ENCODE results near the gene NHS.

Gene NHS

DNA sequence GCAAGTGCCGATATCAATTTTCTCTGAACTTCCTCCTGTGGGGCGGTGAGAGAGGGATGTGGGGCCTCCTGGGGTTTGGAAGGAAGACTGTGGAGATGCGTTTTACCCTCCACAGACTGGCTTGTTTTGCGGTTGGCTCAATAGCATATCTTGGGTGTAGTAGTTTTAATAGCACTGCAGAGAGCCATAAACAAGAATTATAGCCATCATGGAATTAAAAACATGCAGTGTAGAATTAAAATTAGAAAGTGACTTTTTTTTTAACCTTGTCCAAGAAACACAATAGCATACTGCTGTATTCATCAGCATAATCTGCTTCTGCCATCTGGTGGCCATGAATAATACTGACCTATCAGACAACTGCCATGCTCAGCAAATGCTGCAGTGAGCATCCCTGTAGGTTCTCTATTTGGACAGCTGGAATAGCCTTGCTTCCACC is 315.0 kb downstream of the NHS start:
- peak; percentile 14 for DNase-seq

DNA sequence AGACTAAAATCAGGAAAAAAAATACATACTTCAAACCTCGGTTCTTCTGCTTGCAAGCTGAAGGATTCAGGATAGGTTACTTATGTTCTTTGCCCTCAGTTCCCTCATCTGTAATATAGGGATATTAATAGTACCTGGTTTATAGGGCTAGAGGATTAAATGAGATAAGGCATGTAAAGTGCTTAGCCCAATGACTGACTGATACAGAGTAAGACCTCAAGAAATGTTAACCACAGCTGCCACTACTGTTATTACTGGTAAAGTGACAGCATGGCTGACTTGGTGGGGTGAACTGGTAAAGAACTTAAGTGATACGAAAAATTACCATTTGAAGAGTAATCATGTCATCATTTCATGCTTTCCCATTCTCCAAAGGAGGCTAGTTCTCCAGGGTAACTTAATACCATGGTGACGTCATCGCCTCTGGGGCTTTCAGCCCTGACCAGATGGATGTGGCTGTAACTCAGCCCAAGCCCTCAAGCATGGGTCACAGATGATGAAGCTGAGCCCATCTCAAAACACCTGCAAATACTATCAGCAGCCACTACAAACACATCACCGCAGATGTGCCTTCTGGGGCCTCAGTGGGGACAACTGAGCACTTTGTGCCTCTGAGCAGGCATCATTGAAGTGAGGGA is 317.8 kb downstream of the NHS start:
- DNase-seq: no peak

DNA sequence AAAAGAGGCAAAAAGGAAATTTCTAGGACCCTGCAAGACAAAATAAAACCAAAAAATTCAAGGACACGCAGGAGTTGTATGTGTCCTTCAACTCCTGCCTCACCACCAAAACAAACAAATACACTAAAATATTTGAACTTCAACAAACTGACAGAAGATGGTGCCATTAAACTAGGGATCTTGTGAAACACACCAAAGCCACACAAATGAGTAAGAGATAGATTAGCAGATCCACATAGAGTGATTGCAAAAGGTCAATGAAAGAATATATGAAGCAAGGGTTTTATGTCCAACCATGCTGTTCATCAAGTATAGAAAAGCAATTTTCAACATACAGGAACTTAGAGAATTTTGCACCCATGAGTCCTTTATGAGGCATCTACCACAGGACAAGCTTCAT is 322.2 kb downstream of the NHS start:
- DNase-seq: no peak

DNA sequence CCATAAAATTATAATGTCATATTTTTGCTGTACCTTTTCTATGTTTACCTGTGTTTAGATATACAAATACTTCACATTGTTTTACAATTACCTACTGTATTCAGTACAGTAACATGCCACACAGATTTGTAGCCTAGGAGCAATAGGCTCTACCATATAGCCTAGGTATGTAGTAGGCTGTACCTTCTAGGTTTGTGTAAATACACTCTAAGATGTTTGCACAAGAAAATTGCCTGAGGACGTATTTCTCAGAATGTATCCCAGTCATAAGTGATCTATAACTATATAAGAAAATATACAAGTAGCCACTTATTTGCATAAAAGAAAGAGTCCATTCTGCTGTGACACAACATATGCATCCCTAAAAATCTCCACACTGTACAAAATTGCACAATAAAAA is 326.0 kb downstream of the NHS start:
- DNase-seq: no peak

DNA sequence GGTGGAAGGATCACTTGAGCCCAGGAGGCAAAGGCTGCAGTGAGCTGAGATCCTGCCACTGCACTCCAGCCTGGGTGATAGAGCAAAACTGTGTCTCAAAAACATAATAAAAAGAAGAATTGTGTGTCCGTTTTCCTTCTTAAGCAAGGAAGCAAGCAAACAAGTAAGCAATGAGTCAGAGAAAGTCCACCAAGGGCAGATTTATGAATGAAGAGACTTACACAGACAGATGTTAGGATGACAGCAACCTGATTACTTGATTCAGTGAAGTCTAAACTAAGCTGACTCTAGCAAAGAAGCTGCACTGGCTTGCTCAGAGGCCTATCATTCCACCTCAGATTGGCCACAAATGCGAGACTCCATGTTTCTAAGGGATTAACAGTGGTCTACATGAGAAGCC is 328.2 kb downstream of the NHS start:
- no peak for DNase-seq

DNA sequence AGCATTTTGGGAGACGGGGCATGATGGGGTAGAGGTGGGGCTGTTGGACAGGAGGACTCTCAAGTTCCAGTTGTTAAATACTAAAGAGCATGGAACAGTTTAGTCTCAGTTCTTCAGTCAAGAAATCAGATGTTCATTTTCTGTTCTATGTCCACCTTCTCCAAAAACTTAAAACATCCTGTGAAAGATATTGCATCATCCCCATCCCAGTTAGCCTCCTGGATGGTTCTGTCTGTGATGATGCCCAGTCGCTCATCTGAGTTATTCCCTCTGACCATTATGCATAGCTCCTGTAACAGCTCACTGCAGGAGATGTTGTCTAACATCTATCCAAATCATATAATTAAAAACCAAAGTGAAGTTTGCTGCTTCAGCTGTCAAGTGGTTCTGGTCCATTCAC is 330.2 kb downstream of the NHS start:
- no peak for DNase-seq

DNA sequence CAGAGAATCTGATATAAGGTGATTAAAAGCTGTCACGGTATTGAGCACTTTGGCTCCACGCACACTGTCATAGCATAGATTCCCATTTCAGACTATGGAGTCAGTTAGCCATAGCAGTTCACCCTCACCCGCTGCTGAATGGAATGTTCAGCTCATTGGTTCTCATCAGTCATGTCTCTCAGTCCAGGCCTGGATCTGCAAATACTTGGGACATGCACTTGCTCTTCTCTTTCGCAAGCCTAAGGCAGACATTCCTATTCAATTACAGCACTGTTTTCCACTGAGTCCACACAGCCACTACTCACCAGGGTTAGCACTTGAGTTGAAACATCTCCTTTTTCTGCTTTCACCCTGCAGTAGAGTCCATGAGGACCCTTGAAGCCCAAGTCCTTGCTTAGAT is 331.7 kb downstream of the NHS start:
- DNase-seq: no peak

DNA sequence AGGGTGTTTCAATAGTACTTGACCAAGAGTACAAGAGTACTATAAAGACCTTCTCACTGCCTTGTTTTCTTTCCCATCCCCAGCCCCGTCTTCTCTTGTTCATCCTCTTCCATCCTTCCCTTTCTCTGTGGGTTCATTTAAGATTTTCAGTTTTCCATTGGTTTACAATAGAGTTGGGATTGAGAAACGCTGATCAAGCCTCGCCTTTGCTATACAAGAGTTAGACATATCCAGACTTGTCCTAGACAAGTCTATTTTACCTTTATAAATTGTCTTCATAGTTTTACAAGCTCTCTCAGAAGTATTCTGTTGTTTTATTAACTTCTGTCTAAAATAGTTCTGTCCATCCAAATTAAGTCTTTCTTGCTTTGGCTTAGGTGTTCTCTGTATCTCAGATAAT is 332.7 kb downstream of the NHS start:
- no peak for DNase-seq

DNA sequence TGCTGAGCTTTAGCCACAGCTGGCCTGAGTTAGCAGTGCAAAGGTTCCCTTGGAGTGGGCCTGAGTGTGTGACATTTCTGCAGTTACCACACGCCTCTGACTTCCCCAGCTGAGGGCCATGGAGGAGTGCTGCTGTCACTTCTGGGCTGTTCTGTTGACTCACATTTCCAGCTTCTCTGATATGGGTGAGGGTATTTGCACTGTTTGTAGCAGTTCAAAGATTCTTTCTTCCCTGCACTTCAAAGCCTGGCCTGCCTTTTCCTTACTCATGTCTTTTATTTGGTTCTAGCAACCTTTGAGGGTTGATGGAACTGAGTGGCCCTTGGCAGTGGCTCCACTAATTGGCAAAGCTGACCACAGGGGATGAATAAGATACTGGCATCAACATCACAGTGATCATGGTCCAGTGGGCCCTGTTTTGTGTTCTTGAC is 335.9 kb downstream of the NHS start:
- DNase-seq: no peak

DNA sequence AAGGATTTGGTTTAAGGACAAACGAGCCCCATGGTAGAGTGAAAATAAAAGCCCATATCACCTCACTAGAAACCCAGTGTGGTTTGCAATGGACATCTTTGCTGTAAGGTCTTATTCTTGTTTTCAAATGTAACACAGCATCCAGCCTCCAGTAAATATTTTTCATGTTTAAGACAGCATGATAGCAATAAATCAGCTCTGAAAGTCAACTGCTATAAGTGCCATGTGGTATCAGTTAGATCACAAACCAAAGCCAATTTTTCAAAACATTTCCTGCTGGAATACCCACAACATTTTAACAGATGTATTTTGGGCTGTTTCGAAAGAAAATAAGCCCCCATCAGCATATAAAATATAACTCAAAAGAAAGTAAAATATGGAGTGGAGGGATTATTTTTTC is 338.3 kb downstream of the NHS start:
- no peak for DNase-seq

DNA sequence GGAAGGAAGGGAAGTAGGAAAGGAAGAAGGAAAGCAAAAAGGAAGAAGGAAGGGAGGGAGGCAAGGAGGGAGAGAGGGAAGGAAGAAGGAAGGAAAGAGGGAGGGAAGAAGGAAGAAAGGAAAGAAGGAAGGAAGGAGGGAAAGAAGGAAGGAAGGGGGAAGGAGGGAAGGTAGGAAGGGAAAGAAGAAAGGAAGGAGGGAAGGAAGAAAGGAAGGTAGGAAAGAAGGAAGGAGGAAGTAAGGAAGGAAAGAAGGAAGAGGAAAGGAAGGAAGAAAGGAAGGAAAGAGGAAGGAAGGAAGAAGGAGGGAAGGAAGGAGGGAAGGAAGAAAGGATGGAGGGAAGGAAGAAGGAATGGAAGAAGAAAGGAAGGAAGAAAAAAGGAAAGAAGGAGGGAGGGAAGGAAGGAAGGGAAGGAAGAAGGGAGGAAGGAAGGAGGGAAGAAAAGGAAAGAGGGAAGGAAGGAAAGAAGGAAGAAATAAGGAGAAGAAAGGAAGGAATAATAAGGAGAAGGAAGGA is 343.7 kb downstream of the NHS start:
- no peak for DNase-seq

DNA sequence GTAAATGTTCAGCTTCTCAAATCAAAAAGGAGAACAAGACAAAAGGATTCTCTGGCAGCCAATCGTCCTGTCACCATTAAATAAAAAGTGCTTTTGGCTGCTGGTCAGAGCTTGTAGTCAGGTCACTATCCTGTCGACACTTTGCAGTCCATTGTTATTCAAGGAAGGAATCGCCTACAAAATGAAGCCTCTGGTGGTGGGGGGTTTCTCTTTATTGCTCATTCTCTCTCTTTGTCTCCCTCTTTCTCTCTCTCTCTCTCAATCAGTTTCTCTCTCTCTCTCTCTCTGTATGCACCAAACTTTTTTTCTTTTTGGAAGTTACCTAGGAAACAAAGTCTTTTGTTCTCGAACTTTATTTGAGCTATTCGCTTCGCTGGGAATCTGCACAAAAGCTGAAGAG is 344.7 kb downstream of the NHS start:
- DNase-seq: no peak

DNA sequence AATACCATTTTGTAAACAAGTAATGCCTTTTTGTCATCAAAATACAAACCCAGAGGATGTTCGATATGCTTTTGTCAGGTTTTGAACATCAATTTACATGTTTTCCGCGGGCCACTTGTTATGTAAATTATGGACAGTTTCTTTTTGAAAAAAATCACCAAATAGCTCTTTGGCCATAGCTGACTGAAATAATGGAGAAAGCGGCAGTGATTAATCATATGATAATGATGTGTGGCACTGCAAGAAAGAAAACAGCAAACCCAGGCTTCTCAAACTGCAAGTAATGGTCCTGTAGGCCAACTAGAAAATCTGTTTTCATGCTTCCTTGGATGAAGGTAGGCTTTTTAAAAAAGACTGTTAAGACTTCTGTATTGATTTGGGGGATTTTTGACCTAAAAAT is 346.7 kb downstream of the NHS start:
- DNase-seq: no peak

DNA sequence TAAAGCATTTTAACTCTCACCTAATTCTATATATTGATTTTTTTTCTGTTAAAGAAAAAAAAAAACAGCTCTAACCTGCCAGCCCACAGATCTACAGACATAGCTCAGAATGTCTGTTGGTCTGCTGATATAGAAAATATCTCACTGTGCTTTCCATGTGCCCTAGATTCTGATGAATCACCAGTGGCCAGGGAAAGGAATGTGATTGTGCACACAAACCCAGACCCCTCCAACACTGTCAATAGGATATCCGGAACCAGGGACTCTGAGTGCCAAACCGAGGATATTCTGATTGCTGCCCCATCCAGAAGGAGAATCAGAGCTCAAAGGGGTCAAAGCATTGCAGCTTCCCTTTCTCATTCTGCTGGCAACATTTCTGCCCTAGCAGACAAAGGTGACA is 350.2 kb downstream of the NHS start:
- DNase-seq: no peak

DNA sequence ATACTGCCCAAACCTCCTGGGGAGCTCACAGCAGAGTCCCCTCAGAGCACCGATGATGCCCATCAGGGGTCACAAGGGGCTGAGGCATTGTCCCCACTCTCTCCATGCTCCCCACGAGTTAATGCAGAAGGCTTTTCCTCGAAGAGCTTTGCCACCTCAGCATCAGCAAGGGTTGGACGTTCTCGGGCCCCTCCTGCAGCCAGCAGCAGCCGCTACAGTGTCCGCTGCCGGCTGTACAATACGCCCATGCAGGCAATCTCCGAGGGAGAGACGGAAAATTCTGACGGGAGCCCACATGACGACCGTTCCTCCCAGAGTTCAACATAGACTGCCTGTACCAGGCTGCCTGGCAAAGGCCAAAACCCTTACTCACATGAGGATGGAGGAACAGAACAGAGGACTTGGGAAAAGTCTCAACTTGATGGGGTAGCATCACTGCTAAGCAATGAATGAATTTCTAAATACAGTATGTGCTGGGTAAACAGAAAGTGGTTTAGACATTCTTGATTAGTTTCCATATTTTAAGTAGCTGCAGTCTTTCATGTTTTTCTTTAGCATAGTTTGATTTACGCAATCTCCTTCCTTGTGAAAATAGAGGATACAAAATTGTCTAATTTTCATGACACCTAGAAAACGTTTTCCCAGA is 357.3 kb downstream of the NHS start:
- no peak for DNase-seq

DNA sequence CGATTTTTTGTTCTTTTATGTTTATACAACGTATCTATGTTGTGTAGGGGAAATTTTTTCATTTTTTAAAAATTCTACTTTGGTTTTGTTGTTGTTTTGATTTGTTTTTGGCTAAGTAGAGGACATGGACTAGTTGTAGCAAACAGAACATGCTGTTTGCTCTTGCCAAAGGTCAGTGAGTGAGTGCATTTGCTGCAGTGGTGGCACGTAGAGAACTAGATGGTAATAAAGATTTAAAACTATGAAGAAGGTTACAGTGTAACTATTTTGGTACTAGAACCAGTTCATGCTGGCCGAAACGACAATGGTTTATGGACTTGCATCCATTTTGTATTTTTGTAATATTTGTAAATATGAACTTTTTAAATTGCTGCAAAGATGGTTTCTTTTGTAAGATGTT is 360.4 kb downstream of the NHS start:
- DNase-seq: no peak

DNA sequence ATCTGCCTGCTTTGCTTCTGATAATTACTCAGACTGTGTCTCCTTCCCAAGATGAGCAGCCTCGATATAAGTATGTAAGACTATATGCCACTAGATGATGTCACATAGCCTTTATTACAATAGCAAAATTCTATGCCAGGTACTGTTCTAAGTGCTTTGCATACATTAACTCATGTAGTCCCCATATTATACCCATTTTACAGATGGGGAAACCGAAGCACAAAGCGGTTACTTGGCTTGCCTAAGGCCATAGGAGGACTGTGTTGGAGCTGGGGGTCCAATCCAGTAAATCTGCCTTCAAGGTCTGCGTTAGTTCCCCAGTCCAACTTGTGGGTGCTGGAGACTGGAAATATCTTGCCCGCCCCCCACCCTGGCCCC is 361.5 kb downstream of the NHS start:
- no peak for DNase-seq

DNA sequence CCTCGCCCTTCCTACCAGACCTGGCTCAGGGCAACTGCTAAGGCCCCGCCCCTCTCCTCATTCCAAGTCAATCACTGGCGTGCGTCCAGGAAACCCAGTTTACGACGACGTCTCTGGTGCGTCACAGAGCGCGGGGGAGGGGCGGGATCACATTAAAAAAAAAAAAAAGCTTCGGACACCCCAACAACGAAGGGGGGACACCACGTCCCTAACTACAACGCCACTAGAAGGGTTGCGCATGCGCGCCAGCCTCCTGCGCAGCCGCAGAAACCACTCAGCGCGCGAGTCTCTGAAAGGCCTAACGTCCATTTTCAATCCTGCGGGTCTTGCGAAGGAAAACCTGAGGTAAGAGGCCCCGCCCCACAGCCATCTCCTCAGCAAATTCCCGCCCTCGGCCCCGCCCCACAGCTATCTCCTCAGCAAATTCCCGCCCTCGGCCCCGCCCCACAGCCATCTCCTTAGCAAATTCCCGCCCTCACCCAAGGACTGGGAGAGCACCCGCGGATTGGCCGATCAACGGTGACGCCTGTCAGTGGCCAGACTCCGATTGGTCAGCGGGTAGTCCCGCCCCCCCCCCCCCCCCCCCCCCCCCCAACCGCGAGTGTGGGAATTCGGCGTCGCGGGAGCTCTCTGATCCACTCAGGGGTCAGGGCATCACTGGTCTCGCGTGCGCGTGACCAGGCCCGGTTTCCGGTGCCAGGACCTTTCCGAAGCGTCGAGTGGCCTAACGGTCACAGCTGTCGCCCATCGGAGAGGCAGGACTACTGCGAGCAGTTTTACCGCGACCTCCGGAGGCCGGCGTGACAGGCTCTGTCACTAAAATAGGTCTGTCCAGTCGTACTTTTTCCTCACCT is 362.1 kb downstream of the NHS start, which contains the start of gene SCML1:
TSS of gene SCML1 (plus strand) at position 638 of the 854 bp plus-strand sequence. CDS start 6,694 bp downstream, outside the sequence.
- peak; percentile 83 for DNase-seq

DNA sequence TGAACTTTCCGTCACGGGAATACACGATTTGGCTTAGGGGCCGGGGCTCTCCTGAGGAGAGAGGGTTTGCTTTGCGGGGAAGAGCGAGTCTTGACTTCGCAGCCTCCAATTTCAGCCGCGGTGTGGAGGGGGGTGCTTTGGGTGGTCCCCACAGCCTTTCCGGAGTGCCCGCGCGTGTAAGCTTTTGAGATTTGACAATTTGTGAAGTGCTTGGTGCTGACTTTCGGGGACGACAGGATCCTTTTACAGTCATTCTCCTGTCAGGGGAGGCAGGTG is 362.6 kb downstream of the NHS start:
- DNase-seq: no peak

DNA sequence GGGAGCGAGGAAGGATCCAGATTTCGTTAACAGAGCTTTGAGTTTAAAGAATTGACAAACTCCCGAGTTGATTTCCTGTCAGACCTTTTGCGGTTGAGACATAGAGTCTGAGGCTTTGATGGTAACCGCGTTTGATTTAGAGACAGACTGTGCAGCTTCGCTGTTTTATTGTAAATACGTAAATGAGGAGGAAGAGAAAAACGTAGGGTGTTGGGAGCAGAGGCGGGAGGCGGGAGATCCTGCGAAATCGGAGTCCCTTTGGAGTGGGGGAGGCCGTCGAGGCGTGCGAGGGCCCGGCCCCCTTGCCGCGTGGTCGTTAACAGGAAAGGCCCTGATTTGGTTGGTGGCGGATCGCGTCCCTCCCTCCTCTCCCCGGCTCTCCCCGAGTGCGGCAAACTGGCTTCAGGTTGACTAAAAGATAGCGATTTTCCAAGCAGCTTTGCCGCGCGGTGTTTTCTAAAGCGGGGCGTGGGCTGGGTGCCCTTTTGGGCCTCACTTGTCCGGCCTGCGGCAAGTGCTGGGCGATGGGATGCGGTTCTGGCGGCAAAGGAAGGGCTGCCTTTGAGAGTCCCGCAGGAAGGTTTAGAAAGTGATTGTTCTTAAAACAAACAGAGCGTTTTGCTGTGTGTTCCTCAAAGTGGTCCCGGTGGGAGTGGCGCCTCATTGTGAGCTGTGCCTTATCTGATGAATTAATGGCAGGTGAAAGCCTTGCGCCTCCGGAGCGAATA is 363.1 kb downstream of the NHS start:
- DNase-seq: peak; percentile 51

DNA sequence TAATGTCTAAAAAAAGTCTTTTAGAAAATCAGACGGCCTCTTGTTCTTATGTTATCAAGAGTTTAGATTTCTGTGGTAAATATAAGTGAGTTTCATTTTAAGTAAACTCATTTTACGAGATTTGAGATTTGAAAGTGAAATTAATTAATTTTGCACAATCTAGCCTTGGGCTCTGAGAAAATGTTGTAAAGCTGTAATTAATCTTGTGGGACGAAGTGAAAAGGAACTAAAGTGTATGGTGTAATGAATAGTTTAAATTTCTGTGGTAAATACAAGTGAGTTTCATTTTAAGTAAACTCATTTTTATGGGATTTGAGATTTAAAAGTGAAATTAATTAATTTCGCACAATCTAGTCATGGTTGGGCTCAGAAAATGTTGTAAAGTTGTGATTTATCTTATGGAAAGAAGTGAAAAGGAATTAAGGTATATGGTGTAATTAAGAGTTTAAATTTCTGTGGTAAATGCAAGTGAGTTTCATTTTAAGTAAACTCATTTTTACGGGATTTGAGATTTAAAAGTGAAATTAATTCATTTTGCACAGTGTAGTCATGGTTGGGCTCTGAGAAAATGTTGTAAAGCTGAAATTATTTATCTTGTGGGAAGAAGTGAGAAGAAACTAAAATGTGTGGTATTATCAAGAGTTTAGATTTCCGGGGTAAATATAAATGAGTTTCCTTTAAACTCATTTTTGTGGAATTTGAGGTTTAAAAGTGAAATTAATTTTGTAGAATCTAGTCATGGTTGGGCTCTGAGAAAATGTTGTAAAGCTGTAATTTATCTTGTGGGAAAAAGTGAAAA is 363.9 kb downstream of the NHS start:
- DNase-seq: no peak

All from CD4-positive, alpha-beta T cell treated with Interleukin-4 for 4 hours (primary cell).